Adrenal gland (tissue), 5 donors: ENCODE data around the gene ANKRD23.

Source experiments
- POLR2A ChIP-seq, 2 donors: fragments of 450-650 bp; IDR thresholded peaks; one replicate each; pipeline ENCODE4 v1.6.1; 2017; ENCODE audit warnings: antibody characterized with exemption in 2 of 2, mild to moderate bottlenecking in 2 of 2, moderate library complexity in 1 of 2
- TF ChIP-seq, protein P1 (sequence below), 6 experiments: fragments of 450-650 bp in 4 of 6; fragments of 200-600 bp in 2 of 6; sonication (generic) in 1 of 6; IDR thresholded peaks; 1 replicate in 5 of 6; 2 replicates in 1 of 6; pipeline versions ENCODE4 v1.5.1 to v1.8.0; 2016 to 2021; ENCODE audit warnings: antibody characterized with exemption in 6 of 6, mild to moderate bottlenecking in 2 of 6, moderate library complexity in 1 of 6
- donor health status: DM: no; HTN: no; CAD: no.

DNA sequence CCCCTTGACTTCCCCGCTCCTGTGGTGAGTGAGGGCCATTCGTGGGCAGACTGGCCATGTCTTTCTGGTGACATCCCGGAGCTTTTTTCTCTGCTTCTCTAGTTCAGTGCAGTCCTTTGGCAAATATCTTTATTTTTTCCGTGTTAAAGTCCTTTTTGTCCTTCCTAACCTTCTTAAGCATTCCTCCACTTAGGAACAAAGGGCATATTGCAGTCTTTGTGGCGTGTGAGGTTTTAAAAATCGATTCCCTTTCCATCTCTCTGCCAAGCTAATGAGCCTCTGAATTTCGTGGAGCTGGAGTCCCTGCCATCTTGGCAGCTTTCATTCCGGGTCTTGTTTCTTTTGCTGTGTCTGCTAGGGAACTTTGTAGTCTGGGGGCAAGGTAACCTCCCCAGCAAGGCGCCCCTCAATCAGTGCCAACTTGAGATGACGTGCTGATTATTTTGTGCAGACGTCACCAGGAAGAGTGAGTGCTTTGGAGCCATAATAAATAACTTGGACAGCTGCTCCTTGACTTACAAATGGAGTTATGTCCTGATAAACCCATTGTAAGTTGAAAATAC, 22.6 kb downstream of the ANKRD23 start:
- TF ChIP-seq, protein P1, sequence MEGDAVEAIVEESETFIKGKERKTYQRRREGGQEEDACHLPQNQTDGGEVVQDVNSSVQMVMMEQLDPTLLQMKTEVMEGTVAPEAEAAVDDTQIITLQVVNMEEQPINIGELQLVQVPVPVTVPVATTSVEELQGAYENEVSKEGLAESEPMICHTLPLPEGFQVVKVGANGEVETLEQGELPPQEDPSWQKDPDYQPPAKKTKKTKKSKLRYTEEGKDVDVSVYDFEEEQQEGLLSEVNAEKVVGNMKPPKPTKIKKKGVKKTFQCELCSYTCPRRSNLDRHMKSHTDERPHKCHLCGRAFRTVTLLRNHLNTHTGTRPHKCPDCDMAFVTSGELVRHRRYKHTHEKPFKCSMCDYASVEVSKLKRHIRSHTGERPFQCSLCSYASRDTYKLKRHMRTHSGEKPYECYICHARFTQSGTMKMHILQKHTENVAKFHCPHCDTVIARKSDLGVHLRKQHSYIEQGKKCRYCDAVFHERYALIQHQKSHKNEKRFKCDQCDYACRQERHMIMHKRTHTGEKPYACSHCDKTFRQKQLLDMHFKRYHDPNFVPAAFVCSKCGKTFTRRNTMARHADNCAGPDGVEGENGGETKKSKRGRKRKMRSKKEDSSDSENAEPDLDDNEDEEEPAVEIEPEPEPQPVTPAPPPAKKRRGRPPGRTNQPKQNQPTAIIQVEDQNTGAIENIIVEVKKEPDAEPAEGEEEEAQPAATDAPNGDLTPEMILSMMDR (IDR thresholded peaks at IDR 0.05) = no peak
- TF ChIP-seq POLR2A (IDR thresholded peaks at IDR 0.05) = no peak
